Measurements from ENCODE around the gene DRG2.

Gene DRG2

DNA sequence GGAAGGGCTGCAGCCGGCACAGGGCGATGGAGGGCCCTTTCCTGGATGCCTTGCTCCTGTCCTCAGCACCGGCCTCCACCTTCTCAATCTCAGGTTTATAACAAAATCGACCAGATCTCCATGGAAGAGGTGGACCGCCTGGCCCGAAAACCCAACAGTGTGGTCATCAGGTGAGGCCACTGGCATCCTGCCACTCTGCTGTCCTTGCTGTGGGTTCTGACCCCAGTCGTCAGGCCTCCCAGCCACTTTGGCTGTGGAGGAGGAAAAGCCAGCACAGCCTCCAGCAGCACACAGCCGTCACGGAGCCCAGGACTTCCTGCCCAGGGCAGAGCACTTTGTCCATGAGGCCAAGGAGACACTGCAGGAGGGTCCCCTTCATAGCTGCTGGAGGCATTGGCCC is 14.1 kb downstream of the DRG2 start:
- no peak overlapping the region for H3K4me3 ChIP-seq (ENCODE audit: low read depth, low read length)
- H3K4me1 ChIP-seq (ENCODE audit: control insufficient read depth, insufficient read depth, low read length), result no peaks in the 10 kb centered on the region
- ChIA-PET CTCF (interaction anchor here (0.6 to 1.1 kb wide), 2 partner anchors 13 to 28 kb away, joined by 3 read pairs; no protein-coding TSS in a partner anchor), POLR2A (no interaction called here)
- H3K9me3 ChIP-seq (ENCODE audit: control insufficient read depth, insufficient read depth, low read depth, low read length), result no peaks in the 10 kb centered on the region
- TF ChIP-seq SCRT2 (tag by site-specific recombination; IDR thresholded peaks at IDR 0.05), result no peak
- TF ChIP-seq GFI1B (tag by site-specific recombination; IDR thresholded peaks at IDR 0.05), result no peak
- H3K27ac ChIP-seq (ENCODE audit: extremely low read depth, low read depth, low read length), result no peak overlapping the region
- H3K36me3 ChIP-seq (ENCODE audit: control insufficient read depth in 2 of 2, insufficient read depth in 1 of 2, low read length in 2 of 2), result peaks cover 8 to 97% of the 10 kb centered on the region in 2 experiments

DNA sequence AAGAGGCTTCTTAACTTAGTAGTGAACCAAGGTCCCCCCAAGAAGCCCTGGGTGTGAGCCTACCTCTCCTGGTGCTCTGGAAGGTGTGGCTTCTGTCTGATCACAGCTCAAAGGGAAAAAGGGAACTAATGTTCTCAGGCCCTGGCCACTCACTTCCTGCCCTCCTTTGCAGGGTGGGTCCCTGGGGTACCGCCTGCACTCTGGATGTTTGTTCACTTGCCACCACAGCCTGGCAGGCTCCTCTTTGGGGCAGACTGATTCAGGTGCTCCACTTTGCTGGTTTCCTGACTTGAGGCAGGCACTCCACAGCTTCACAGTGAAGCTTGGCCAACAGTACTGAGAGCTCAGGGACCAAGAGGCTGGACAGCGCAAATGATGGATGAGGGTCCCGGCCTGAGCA is 14.9 kb downstream of the DRG2 start:
- no peaks in the 10 kb centered on the region for H3K4me1 ChIP-seq (ENCODE audit: control insufficient read depth, insufficient read depth, low read length)
- POLR2A ChIA-PET, result interaction anchor here (0.6 to 1.2 kb wide), 2 partner anchors 11 to 245 kb away, joined by 3 to 4 read pairs; no protein-coding TSS in a partner anchor

DNA sequence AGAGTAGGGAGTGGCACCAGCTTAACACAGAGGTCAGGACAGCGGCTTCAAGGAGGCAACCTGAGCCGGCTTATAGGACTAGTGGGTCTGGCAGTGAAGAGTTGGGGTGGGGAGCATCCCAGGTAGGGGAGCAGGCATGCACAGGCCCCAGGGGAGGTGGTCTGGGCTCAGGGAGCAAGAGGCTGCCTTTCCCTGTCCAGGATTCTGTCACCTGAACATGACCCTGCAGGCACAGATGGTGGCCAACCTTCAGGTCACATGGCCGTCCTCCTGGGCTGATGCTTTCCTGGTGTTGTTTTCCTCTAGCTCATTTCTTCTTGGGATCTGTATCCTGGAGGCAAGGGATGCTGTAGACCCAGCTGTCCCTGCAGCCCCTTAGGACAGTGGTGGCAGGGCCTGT is 17.3 kb downstream of the DRG2 start:
- Histone ChIP-seq H3K4me1 (ENCODE audit: control insufficient read depth, insufficient read depth, low read length) (no peaks in the 10 kb centered on the region), H3K36me3 (ENCODE audit: control insufficient read depth in 2 of 2, insufficient read depth in 1 of 2, low read length in 2 of 2) (peaks cover 6 to 72% of the 10 kb centered on the region in 2 experiments; a peak in 2 of 3 replicates), H3K27ac (ENCODE audit: extremely low read depth, low read depth, low read length) (no peak overlapping the region), H3K9me3 (ENCODE audit: control insufficient read depth, insufficient read depth, low read depth, low read length) (no peaks in the 10 kb centered on the region), H3K4me3 (ENCODE audit: low read depth, low read length) (no peak overlapping the region)
- POLR2A ChIA-PET, result no interaction called here
- CTCF ChIA-PET, result interaction anchor here (0.6 kb wide), 1 partner anchor 19 kb away, joined by 4 read pairs; no protein-coding TSS in a partner anchor
- TF ChIP-seq ZNF626 (tag by site-specific recombination; IDR thresholded peaks at IDR 0.05) (no peak), ZNF629 (tag by site-specific recombination; IDR thresholded peaks at IDR 0.05) (no peak), ZNF341 (tag by site-specific recombination; IDR thresholded peaks at IDR 0.05; ENCODE audit: low read depth) (no peak), SALL2 (tag by site-specific recombination; IDR thresholded peaks at IDR 0.05; ENCODE audit: borderline replicate concordance) (no peak), ZNF660 (tag by site-specific recombination; IDR thresholded peaks at IDR 0.05) (no peak), TRIM28 (IDR thresholded peaks at IDR 0.05; ENCODE audit: borderline replicate concordance, low read length) (no peak), ZNF175 (tag by site-specific recombination; IDR thresholded peaks at IDR 0.05) (no peak), ZNF404 (tag by site-specific recombination; IDR thresholded peaks at IDR 0.05) (no peak), ZNF266 (tag by site-specific recombination; IDR thresholded peaks at IDR 0.05; ENCODE audit: low read depth) (no peak)
- TF ChIP-seq, protein P1, sequence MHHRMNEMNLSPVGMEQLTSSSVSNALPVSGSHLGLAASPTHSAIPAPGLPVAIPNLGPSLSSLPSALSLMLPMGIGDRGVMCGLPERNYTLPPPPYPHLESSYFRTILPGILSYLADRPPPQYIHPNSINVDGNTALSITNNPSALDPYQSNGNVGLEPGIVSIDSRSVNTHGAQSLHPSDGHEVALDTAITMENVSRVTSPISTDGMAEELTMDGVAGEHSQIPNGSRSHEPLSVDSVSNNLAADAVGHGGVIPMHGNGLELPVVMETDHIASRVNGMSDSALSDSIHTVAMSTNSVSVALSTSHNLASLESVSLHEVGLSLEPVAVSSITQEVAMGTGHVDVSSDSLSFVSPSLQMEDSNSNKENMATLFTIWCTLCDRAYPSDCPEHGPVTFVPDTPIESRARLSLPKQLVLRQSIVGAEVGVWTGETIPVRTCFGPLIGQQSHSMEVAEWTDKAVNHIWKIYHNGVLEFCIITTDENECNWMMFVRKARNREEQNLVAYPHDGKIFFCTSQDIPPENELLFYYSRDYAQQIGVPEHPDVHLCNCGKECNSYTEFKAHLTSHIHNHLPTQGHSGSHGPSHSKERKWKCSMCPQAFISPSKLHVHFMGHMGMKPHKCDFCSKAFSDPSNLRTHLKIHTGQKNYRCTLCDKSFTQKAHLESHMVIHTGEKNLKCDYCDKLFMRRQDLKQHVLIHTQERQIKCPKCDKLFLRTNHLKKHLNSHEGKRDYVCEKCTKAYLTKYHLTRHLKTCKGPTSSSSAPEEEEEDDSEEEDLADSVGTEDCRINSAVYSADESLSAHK (tag by site-specific recombination; IDR thresholded peaks at IDR 0.05), result no peak
- TF ChIP-seq, protein P2, sequence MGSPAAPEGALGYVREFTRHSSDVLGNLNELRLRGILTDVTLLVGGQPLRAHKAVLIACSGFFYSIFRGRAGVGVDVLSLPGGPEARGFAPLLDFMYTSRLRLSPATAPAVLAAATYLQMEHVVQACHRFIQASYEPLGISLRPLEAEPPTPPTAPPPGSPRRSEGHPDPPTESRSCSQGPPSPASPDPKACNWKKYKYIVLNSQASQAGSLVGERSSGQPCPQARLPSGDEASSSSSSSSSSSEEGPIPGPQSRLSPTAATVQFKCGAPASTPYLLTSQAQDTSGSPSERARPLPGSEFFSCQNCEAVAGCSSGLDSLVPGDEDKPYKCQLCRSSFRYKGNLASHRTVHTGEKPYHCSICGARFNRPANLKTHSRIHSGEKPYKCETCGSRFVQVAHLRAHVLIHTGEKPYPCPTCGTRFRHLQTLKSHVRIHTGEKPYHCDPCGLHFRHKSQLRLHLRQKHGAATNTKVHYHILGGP (tag by site-specific recombination; IDR thresholded peaks at IDR 0.05), result no peak
- TF ChIP-seq, protein P3, sequence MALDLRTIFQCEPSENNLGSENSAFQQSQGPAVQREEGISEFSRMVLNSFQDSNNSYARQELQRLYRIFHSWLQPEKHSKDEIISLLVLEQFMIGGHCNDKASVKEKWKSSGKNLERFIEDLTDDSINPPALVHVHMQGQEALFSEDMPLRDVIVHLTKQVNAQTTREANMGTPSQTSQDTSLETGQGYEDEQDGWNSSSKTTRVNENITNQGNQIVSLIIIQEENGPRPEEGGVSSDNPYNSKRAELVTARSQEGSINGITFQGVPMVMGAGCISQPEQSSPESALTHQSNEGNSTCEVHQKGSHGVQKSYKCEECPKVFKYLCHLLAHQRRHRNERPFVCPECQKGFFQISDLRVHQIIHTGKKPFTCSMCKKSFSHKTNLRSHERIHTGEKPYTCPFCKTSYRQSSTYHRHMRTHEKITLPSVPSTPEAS (tag by site-specific recombination; IDR thresholded peaks at IDR 0.05), result no peak

More for the DNA sequence above, 14.9 kb downstream of the DRG2 start:
- CTCF ChIA-PET, result interaction anchor here (1.1 kb wide), 1 partner anchor 12 kb away, joined by 3 read pairs; no protein-coding TSS in a partner anchor
- no peak for TF ChIP-seq GFI1B (tag by site-specific recombination; IDR thresholded peaks at IDR 0.05)
- TF ChIP-seq, protein P4, sequence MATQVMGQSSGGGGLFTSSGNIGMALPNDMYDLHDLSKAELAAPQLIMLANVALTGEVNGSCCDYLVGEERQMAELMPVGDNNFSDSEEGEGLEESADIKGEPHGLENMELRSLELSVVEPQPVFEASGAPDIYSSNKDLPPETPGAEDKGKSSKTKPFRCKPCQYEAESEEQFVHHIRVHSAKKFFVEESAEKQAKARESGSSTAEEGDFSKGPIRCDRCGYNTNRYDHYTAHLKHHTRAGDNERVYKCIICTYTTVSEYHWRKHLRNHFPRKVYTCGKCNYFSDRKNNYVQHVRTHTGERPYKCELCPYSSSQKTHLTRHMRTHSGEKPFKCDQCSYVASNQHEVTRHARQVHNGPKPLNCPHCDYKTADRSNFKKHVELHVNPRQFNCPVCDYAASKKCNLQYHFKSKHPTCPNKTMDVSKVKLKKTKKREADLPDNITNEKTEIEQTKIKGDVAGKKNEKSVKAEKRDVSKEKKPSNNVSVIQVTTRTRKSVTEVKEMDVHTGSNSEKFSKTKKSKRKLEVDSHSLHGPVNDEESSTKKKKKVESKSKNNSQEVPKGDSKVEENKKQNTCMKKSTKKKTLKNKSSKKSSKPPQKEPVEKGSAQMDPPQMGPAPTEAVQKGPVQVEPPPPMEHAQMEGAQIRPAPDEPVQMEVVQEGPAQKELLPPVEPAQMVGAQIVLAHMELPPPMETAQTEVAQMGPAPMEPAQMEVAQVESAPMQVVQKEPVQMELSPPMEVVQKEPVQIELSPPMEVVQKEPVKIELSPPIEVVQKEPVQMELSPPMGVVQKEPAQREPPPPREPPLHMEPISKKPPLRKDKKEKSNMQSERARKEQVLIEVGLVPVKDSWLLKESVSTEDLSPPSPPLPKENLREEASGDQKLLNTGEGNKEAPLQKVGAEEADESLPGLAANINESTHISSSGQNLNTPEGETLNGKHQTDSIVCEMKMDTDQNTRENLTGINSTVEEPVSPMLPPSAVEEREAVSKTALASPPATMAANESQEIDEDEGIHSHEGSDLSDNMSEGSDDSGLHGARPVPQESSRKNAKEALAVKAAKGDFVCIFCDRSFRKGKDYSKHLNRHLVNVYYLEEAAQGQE (tag by site-specific recombination; IDR thresholded peaks at IDR 0.05), result peak; percentile 57; the same call in 1 of the 2 replicates
- TF ChIP-seq, protein P5, sequence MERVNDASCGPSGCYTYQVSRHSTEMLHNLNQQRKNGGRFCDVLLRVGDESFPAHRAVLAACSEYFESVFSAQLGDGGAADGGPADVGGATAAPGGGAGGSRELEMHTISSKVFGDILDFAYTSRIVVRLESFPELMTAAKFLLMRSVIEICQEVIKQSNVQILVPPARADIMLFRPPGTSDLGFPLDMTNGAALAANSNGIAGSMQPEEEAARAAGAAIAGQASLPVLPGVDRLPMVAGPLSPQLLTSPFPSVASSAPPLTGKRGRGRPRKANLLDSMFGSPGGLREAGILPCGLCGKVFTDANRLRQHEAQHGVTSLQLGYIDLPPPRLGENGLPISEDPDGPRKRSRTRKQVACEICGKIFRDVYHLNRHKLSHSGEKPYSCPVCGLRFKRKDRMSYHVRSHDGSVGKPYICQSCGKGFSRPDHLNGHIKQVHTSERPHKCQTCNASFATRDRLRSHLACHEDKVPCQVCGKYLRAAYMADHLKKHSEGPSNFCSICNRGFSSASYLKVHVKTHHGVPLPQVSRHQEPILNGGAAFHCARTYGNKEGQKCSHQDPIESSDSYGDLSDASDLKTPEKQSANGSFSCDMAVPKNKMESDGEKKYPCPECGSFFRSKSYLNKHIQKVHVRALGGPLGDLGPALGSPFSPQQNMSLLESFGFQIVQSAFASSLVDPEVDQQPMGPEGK (tag by site-specific recombination; IDR thresholded peaks at IDR 0.05), result no peak
- Histone ChIP-seq H3K36me3 (ENCODE audit: control insufficient read depth in 2 of 2, insufficient read depth in 1 of 2, low read length in 2 of 2) (peaks cover 9 to 96% of the 10 kb centered on the region in 2 experiments), H3K9me3 (ENCODE audit: control insufficient read depth, insufficient read depth, low read depth, low read length) (no peaks in the 10 kb centered on the region), H3K4me3 (ENCODE audit: low read depth, low read length) (no peak overlapping the region), H3K27ac (ENCODE audit: extremely low read depth, low read depth, low read length) (no peak overlapping the region)

Data from HEK293 (cell line).